Transverse colon (tissue), 4 donors: ENCODE data around the gene GNS. TPM values are rescaled to one million over a fixed set of nuclear protein-coding genes. Genes with fewer than 3 reads are reported as not detected.

Experiments used
- DNase-seq: peaks from one replicate; pipeline ENCODE4 v3.0.0-alpha.2; 2019
- H3K27ac ChIP-seq, 4 donors: fragments of 200-600 bp; sonication (generic); 2 replicates each; pipeline ENCODE4 v1.5.1; 2016 to 2018; ENCODE audit warnings: inconsistent platforms in 4 of 4
- H3K27me3 ChIP-seq: fragments of 200-600 bp; sonication (generic); 2 replicates; pipeline ENCODE4 v1.5.1; 2017; ENCODE audit warnings: inconsistent platforms
- H3K36me3 ChIP-seq, 4 donors: fragments of 200-600 bp; sonication (generic); 2 replicates each; pipeline ENCODE4 v1.5.1; 2017 to 2019; ENCODE audit warnings: inconsistent platforms in 4 of 4
- H3K4me1 ChIP-seq, 4 donors: fragments of 200-600 bp; sonication (generic); 2 replicates each; pipeline ENCODE4 v1.5.1; 2017 to 2020; ENCODE audit warnings: inconsistent platforms in 4 of 4
- H3K4me3 ChIP-seq, 4 donors: fragments of 200-600 bp; sonication (generic); 1 replicate in 1 of 4; 2 replicates in 3 of 4; pipeline versions ENCODE4 v1.5.1 to v1.6.1; 2017 to 2019; ENCODE audit warnings: inconsistent platforms in 4 of 4
- H3K9me3 ChIP-seq, 2 donors: fragments of 200-600 bp; sonication (generic); 2 replicates each; pipeline ENCODE4 v1.5.1; 2017 to 2019; ENCODE audit warnings: inconsistent platforms in 2 of 2
- EP300 ChIP-seq: sonication (generic); formaldehyde crosslinking; IDR thresholded peaks from one replicate; pipeline ENCODE4 v1.6.1; 2017; ENCODE audit warnings: antibody characterized with exemption, low read depth
- POLR2A ChIP-seq: fragments of 450-650 bp; IDR thresholded peaks from one replicate; pipeline ENCODE4 v1.6.1; 2016; ENCODE audit warnings: antibody characterized with exemption, mild to moderate bottlenecking, moderate library complexity
- POLR2AphosphoS5 ChIP-seq, 3 donors: sonication (generic); formaldehyde crosslinking; IDR thresholded peaks; one replicate each; pipeline ENCODE4 v1.6.1; 2016; ENCODE audit warnings: antibody characterized with exemption in 3 of 3
- WGBS, 2 donors: methylation state at CpG; one replicate each; pipeline ENCODE4 v1.1.5; 2018; ENCODE audit warnings: low coverage in 1 of 2; 5-methylcytosine and 5-hydroxymethylcytosine counted together
- in situ Hi-C, 4 donors: fragments of 200-750 bp; cut with MboI; loops; one replicate each; pipeline versions ENCODE4 v1.15.0 to v1.15.1; 2017; ENCODE audit warnings: low sequenced_read_pairs in 3 of 4, low pct_ligation_motif_present in 1 of 4, low pct_unique_long_range_greater_than_20kb in 1 of 4
- intact Hi-C: fragments of 100-400 bp; cut with DNase I; formaldehyde crosslinking; loops from one replicate; pipeline ENCODE4 v1.15.1; 2023; ENCODE audit warnings: low total_unique reads
- total RNA-seq, 4 donors: library from RNA; depleted of rRNA; stranded (reverse); fragments of >200 nt; gene quantifications; one replicate each; pipeline ENCODE4 v1.1.0, GENCODE V29; 2016
- TF ChIP-seq, protein P1 (sequence below), 5 experiments: fragments of 200-600 bp in 3 of 5; fragments of 450-650 bp in 2 of 5; sonication (generic) in 3 of 5; IDR thresholded peaks; 1 replicate in 2 of 5; 2 replicates in 3 of 5; pipeline ENCODE4 v1.5.1; 2016 to 2017; ENCODE audit warnings: antibody characterized with exemption in 5 of 5, inconsistent platforms in 3 of 5, mild to moderate bottlenecking in 2 of 5, moderate library complexity in 1 of 5

Gene GNS
- total RNA-seq, 4 donors from 2014 or later: 22.3 to 67.0 (median 48.3) TPM

DNA sequence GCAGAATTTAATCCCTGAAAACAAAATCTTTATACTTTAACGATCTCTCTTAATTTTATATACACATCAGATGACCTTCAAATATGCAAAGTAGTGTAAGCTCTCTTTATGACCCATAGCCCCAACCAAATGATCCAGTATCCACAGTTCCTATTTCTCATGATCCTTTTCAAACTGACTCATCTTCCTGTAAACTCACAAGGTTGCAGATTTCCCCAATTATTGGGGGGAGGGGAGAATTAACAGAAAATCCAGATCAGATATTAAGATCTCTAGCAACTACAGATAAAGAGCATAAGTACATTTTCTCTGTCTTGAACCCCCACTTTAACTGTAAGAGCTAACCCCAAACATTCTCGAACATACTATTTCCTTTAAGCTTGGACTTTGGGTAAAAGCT, 12.5 kb downstream of the GNS start:
- DNase-seq: no peak
- H3K27me3 ChIP-seq: no peaks in the 10 kb centered on the region
- 79 to 82% methylated on average over 2 of the region's 2 CpGs for WGBS, 2 donors
- no peak overlapping the region for H3K4me3 ChIP-seq
- peaks cover 0 to 28% (median 13%) of the 10 kb centered on the region in 4 donors for H3K36me3 ChIP-seq
- no peaks in the 10 kb centered on the region for H3K9me3 ChIP-seq
- peaks cover 0 to 12% (median 0%) of the 10 kb centered on the region in 4 donors for H3K4me1 ChIP-seq
- TF ChIP-seq POLR2A (no peak), EP300 (no peak)
- intact Hi-C loops: no loop called here
- H3K27ac ChIP-seq: no peak overlapping the region
- in situ Hi-C loops: no loop called here

DNA sequence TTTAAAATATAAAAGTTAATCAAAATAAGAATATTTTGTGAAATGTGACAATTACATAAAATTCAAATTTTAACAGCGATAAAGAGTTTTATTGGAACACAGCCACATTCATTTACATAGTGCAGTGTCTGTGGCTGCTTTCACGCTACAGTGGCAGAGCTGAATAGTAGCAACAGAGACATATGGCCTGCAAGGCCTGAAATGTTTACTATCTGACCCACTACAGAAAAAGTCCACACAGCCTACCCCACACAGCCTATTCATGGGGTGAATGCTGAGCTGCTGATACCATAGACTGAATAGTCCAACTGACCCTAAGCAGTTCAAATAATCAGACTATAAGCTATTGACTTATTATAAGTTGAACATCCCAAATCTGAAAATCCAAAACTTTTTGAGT, 13.2 kb downstream of the GNS start:
- no peak for DNase-seq
- 95 to 100% methylated on average over 2 of the region's 2 CpGs for WGBS, 2 donors
- Histone ChIP-seq H3K27ac (no peak overlapping the region), H3K4me3 (no peak overlapping the region), H3K9me3 (no peaks in the 10 kb centered on the region), H3K4me1 (peaks cover 0 to 12% (median 0%) of the 10 kb centered on the region in 4 donors), H3K27me3 (no peaks in the 10 kb centered on the region), H3K36me3 (peaks cover 0 to 33% (median 13%) of the 10 kb centered on the region in 4 donors)
- in situ Hi-C loops: no loop called here
- TF ChIP-seq POLR2AphosphoS5 (IDR thresholded peaks at IDR 0.05) (no peak), EP300 (no peak), POLR2A (no peak)
- TF ChIP-seq, protein P1, sequence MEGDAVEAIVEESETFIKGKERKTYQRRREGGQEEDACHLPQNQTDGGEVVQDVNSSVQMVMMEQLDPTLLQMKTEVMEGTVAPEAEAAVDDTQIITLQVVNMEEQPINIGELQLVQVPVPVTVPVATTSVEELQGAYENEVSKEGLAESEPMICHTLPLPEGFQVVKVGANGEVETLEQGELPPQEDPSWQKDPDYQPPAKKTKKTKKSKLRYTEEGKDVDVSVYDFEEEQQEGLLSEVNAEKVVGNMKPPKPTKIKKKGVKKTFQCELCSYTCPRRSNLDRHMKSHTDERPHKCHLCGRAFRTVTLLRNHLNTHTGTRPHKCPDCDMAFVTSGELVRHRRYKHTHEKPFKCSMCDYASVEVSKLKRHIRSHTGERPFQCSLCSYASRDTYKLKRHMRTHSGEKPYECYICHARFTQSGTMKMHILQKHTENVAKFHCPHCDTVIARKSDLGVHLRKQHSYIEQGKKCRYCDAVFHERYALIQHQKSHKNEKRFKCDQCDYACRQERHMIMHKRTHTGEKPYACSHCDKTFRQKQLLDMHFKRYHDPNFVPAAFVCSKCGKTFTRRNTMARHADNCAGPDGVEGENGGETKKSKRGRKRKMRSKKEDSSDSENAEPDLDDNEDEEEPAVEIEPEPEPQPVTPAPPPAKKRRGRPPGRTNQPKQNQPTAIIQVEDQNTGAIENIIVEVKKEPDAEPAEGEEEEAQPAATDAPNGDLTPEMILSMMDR (IDR thresholded peaks at IDR 0.05): no peak
- intact Hi-C loops: no loop called here

DNA sequence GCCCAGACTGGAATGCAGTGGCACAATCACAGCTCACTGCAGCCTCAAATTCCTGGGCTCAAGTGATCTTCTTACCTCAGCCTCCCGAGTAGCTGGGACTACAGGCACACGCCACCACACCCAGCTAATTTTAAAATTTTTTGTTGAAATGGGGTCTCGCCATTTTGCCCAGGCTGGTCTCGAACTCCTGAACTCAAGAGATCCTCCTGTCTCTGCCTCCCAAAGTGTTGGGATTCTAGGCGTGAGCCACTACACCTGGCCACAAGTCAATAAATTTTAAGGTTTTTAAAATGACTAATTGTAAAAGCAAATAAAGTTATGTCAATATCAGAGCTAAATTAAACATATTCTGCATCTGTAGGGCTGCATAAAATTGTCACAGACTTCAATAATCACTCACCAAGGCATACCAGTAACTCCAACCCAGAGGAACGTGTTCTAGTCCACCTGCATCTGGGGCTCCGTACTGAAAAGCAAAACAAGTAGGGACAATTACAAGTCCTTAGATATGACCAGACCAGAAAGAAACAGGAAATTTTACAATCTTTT, 13.9 kb downstream of the GNS start:
- no peaks in the 10 kb centered on the region for H3K27me3 ChIP-seq
- H3K4me1 ChIP-seq: peaks cover 0 to 12% (median 0%) of the 10 kb centered on the region in 4 donors
- no peaks in the 10 kb centered on the region for H3K9me3 ChIP-seq
- peaks cover 0 to 31% (median 11%) of the 10 kb centered on the region in 4 donors for H3K36me3 ChIP-seq
- WGBS, 2 donors: 72 to 84% methylated on average over 5 to 7 of the region's 7 CpGs
- intact Hi-C loops: no loop called here
- TF ChIP-seq EP300 (no peak), POLR2AphosphoS5 (IDR thresholded peaks at IDR 0.05) (no peak), POLR2A (no peak)
- TF ChIP-seq, protein P1 (IDR thresholded peaks at IDR 0.05): no peak
- no peak overlapping the region for H3K4me3 ChIP-seq
- no peak for DNase-seq
- in situ Hi-C loops: no loop called here
- H3K27ac ChIP-seq: no peak overlapping the region

DNA sequence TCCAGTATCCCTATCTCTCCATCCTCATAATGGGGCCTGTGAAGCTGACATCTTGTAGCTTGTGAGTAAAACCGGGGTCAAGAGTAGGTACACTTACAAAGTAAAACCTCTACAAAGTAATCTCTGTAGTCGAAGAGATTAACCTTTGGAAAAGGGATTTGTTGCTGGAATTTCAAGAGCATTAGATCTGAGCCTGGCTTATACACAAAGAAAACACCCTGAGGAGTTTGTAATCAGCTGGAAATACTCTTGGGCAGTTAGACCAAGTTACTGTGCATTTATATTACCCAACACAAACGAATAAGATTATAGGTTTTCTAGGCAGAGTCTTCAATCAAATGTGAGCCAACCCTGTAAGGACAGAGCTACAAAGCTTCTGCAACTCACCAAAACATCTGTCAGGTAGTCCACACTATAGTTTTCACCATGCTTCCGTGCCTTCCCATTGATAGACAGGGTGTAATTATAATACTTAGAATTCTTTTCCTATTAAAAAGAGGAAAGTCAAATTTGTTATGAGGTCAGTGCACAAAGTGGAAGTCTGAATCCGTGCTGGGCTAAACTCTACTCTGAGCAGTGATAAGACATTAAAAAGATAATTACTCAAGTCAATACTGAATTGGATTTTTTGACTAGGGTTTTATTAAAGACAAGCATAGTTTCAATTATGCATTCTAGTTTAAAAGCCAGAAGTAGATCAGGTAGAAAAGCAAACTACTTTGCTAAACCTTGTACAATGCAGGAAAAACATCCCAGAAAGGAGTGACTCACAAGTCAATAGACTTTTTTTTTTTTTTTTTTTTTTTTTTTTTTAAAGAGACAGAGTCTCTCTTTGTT, 14.6 kb downstream of the GNS start:
- in situ Hi-C loops: no loop called here
- Histone ChIP-seq H3K27ac (peak overlapping the region in 1 of 4 donors; percentile 17), H3K36me3 (peaks cover 0 to 32% (median 11%) of the 10 kb centered on the region in 4 donors), H3K9me3 (no peaks in the 10 kb centered on the region), H3K27me3 (no peaks in the 10 kb centered on the region), H3K4me3 (no peak overlapping the region), H3K4me1 (peaks cover 0 to 12% (median 0%) of the 10 kb centered on the region in 4 donors)
- TF ChIP-seq, protein P1 (IDR thresholded peaks at IDR 0.05): no peak
- no peak for TF ChIP-seq POLR2A
- TF ChIP-seq POLR2AphosphoS5 (IDR thresholded peaks at IDR 0.05): no peak
- TF ChIP-seq EP300: no peak
- DNase-seq: no peak
- intact Hi-C loops: no loop called here
- WGBS, 2 donors: 70 to 76% methylated on average over 5 of the region's 5 CpGs
